Left ventricle myocardium inferior (tissue), 1 donor: ENCODE measurements around the gene PBXIP1. TPM values are rescaled to one million over a fixed set of nuclear protein-coding genes. Genes with fewer than 3 reads are reported as not detected.

Experiments used
- DNase-seq: peaks from one replicate; pipeline ENCODE4 v3.0.0-alpha.2; 2020
- H3K27ac ChIP-seq: fragments of 200-600 bp; replicated peaks from 2 replicates; pipeline ENCODE4 v1.8.0; 2021
- H3K27me3 ChIP-seq: fragments of 200-600 bp; 2 replicates; pipeline ENCODE4 v1.8.0; 2021; ENCODE audit warnings: low read depth
- H3K36me3 ChIP-seq: fragments of 200-600 bp; 2 replicates; pipeline ENCODE4 v1.8.0; 2021
- H3K4me1 ChIP-seq: fragments of 200-600 bp; 2 replicates; pipeline ENCODE4 v1.8.0; 2021
- H3K4me3 ChIP-seq: fragments of 200-600 bp; 2 replicates; pipeline ENCODE4 v1.8.0; 2021; ENCODE audit warnings: mild to moderate bottlenecking, moderate library complexity
- H3K9me3 ChIP-seq: fragments of 200-600 bp; replicated peaks from 2 replicates; pipeline ENCODE4 v1.8.0; 2021
- intact Hi-C: fragments of 100-400 bp; cut with micrococcal nuclease; formaldehyde crosslinking; loops from one replicate; pipeline ENCODE4 v1.11.0; 2022
- long read RNA-seq: library from polyadenylated mRNA; unstranded; transcript quantifications from one replicate; pipeline ENCODE4 v2.0.0, GENCODE V29; 2021
- total RNA-seq: library from RNA; stranded (reverse); fragmentation: NEBNext Ultra II Directional; extraction: Animal tissue kit (Norgen Biotek cat#: 25700); gene quantifications from one replicate; pipeline ENCODE4 v1.2.1, GENCODE V29; 2021
- TF ChIP-seq, protein P1 (sequence below): fragments of 200-600 bp; IDR thresholded peaks from 2 replicates; pipeline ENCODE4 v1.8.0; 2021; ENCODE audit warnings: antibody characterized with exemption, mild to moderate bottlenecking, borderline replicate concordance
- donor health status: DM: no; HTN: yes; CAD: no; lungs with severe emphysema.

Gene PBXIP1, protein sequence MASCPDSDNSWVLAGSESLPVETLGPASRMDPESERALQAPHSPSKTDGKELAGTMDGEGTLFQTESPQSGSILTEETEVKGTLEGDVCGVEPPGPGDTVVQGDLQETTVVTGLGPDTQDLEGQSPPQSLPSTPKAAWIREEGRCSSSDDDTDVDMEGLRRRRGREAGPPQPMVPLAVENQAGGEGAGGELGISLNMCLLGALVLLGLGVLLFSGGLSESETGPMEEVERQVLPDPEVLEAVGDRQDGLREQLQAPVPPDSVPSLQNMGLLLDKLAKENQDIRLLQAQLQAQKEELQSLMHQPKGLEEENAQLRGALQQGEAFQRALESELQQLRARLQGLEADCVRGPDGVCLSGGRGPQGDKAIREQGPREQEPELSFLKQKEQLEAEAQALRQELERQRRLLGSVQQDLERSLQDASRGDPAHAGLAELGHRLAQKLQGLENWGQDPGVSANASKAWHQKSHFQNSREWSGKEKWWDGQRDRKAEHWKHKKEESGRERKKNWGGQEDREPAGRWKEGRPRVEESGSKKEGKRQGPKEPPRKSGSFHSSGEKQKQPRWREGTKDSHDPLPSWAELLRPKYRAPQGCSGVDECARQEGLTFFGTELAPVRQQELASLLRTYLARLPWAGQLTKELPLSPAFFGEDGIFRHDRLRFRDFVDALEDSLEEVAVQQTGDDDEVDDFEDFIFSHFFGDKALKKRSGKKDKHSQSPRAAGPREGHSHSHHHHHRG
- 52.3 TPM for total RNA-seq
- long read RNA-seq, transcript PBXIP1-202 (11 exons, 3,212 nt), result major isoform, 50 of 92 reads
- long read RNA-seq, partial matches to known transcripts, result 31 of 92 reads
- long read RNA-seq, other reads (novel, unspliced or antisense), result 11 of 92 reads

DNA sequence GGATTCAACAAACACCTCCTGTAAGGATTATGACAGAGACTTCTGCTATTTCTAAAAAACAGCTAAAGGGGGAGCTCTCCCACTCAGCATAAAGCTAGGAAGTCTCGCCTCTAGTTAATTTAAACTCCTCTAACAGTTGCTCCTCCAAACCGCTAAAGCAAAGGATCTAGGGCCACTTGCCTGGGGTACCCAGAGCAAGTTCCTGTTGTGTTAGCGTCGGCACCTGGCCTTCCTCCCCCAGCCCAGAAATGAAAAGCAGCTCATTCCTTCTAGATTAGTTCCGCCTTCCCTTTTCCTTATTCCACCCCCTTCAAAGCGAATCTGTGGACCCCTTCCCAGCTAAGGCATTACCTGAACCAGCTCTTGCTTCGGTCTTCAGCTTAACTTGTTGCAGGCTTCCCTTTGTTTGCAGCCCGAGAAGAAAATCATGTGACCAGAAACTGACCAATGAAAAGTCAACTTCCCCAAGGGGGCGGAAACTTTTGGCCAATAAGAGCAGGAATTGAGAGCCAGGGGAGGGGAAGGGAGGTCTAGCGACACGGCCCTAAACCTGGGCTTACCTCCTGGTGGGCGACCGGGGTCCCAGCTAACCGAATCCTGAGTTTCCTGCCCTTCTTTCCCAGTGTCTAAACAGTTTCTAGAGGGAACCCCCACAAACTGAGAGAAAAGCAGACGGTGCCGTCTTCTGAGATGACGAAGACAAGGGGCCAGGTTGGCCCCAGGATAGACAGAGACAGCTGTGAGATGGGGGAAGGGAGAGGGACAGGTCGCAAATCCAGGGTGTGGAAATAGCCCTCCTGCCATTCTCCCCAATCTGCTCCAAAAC lies at the start of gene PBXIP1:
Gene PBXIP1 (minus strand): TSS at position 382 of the 826 bp plus-strand sequence. CDS start 2,378 bp downstream, outside the sequence.
- H3K9me3 ChIP-seq, result no peaks in the 10 kb centered on the region
- no peaks in the 10 kb centered on the region for H3K27me3 ChIP-seq
- peak within 1 kb of the TSS; percentile 75 for H3K4me3 ChIP-seq
- TF ChIP-seq, protein P1, sequence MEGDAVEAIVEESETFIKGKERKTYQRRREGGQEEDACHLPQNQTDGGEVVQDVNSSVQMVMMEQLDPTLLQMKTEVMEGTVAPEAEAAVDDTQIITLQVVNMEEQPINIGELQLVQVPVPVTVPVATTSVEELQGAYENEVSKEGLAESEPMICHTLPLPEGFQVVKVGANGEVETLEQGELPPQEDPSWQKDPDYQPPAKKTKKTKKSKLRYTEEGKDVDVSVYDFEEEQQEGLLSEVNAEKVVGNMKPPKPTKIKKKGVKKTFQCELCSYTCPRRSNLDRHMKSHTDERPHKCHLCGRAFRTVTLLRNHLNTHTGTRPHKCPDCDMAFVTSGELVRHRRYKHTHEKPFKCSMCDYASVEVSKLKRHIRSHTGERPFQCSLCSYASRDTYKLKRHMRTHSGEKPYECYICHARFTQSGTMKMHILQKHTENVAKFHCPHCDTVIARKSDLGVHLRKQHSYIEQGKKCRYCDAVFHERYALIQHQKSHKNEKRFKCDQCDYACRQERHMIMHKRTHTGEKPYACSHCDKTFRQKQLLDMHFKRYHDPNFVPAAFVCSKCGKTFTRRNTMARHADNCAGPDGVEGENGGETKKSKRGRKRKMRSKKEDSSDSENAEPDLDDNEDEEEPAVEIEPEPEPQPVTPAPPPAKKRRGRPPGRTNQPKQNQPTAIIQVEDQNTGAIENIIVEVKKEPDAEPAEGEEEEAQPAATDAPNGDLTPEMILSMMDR, result no peak
- DNase-seq, result peak; percentile 45
- intact Hi-C loops, result no loop called here
- H3K27ac ChIP-seq, result peak within 1 kb of the TSS; percentile 88
- peaks cover 69% of the 10 kb centered on the region for H3K4me1 ChIP-seq
- peaks cover 22% of the 10 kb centered on the region for H3K36me3 ChIP-seq

DNA sequence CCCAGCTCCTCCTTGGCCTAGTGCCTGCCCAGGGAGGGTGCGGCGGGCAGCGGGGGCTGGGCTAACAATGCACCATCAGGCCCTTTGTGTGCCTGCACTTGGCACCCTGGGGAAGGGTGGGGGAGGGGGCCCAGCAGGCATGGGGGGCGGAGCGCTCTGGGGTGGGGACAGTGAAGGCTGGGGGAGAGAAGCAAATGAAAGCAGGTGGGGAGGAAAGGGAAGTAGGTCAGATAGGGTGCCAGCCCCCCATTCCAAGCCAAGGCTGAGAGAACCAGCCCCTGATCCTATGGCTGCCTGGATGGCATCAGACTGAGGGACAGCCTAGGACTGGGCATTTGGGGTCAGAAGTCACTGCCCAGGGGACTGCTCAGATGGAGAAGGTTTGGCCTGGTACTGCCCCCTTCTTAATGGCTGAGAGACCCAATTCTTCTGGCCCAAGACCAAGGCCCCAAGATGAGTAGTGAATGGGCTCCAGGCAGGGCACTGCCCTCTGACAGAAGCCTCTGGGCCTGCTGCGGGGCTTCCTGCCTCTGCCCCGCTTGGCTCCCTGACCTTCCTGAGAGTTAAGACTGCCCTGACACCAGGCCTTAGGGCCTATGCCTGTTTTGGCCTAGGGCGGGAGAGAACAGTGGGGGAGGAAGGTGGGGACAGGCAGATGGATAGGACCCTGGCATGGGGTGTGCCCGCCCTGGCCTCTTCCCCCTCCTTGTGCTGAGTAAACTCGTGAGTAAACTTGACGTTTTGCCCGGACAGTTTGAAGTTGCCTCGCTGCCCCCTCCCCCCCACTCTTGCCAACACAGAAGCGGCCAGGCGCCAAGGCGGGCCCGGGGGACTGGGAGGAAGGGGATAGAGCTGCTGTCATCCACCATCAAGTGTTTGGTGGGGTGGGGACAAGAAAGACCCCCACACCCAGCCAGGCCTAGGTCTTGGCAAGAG lies 49.4 kb upstream of the PBXIP1 start:
- Histone ChIP-seq H3K9me3 (no peaks in the 10 kb centered on the region), H3K27me3 (no peaks in the 10 kb centered on the region), H3K36me3 (no peaks in the 10 kb centered on the region), H3K27ac (peak overlapping the region; percentile 95), H3K4me3 (peak overlapping the region; percentile 95), H3K4me1 (peaks cover 87% of the 10 kb centered on the region)
- intact Hi-C loops, result no loop called here
- TF ChIP-seq, protein P1, result no peak
- peak; percentile 81 for DNase-seq

DNA sequence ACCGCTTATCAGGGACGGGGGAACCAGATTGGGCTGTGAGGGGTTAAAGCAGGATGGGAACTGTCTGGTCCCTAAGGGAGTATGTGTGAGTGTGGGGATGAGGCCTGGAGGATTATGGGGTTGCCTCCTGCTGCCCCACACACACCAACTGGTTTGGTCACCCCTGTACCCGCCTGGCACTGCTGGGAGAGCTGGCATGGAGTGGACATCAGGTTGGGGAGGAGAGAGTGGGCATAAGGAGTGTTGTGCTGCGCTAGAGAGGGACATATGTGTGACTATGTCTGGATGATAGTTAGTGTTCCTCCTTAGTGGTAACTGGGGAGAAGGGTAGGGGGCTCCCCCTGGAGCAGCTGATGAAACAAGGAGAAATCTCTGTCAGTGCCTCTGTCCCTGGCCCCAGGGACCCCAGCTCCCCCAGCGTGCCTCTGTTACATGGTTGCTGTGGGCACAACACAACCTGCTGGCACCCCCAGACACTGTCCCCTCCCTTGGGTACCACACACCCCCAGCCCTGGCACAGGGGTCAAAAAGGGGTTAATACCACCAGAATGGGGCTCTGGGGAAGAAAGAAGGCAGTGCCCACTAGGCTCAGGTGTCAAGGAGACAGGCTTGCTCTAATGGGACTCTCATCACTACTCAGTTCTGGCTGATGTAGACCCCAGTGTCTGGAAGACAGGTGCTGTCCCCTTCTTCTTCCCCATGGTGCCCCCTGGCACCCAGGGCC lies 48.6 kb upstream of the PBXIP1 start:
- no peak for DNase-seq
- no peaks in the 10 kb centered on the region for H3K9me3 ChIP-seq
- peak overlapping the region; percentile 95 for H3K27ac ChIP-seq
- H3K4me1 ChIP-seq, result peaks cover 89% of the 10 kb centered on the region
- peak overlapping the region; percentile 95 for H3K4me3 ChIP-seq
- no peaks in the 10 kb centered on the region for H3K36me3 ChIP-seq
- TF ChIP-seq, protein P1, result no peak
- H3K27me3 ChIP-seq, result no peaks in the 10 kb centered on the region
- intact Hi-C loops, result no loop called here

DNA sequence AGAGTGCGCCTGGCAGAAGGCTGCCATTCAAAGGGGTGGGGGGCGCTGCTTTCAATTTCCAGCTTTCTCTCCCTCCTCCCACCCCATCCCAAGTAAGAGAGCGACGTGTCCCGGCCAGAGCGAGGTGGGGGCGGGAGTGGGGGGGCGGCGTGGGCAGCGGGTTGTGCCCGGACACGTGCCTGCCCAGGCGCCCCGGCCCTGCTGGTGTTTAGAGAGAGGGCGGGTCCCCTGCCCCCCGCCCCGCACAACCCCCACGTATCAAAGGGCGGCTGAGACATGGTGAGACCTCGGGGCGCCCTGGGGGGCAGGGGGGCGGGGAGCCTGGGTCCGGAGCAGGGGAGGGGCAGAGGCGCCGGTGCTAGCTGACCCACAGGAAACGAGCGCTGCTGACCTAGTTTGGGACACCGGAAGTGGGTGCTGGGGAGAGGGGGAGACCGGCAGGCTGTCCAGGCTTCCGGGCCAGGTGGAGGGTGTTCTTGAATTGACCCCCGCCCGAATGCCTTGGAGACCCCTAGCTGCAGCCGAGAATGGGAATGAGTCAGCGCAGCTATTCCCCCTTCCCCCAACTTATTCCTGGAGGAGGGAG lies 48.0 kb upstream of the PBXIP1 start:
- peak overlapping the region; percentile 95 for H3K4me3 ChIP-seq
- H3K9me3 ChIP-seq, result no peaks in the 10 kb centered on the region
- TF ChIP-seq, protein P1, result no peak
- no peaks in the 10 kb centered on the region for H3K27me3 ChIP-seq
- intact Hi-C loops, result no loop called here
- H3K4me1 ChIP-seq, result peaks cover 89% of the 10 kb centered on the region
- H3K36me3 ChIP-seq, result no peaks in the 10 kb centered on the region
- H3K27ac ChIP-seq, result peak overlapping the region; percentile 95
- peak; percentile 80 for DNase-seq
